NCI-H345 treated with DMSO at 0.1 percent for 48 hours (cell line): ENCODE data around the gene RHBDF1.
A peak's percentile ranks its signal among the peaks of the same experiment; 100 is the strongest.
"Not testable (repeated sequence)": the region's sequence is repeated elsewhere in the genome, so short reads cannot be mapped to it uniquely, and the experiment has no call there.

Source experiments
- DNase-seq: peaks from one replicate; lab custom pipeline; 2025; ENCODE audit not compliant: unreplicated experiment; lab: John Stamatoyannopoulos, UW

The RHBDF1 gene

GRCh38 chr16:38941-39892 lies 33.2 kb downstream of the RHBDF1 start:
- DNase-seq: no peak

- DNase-seq: not testable (repeated sequence)
These were observed 34.2 kb downstream of the RHBDF1 start for GRCh38 chr16:38206-38605.

GRCh38 chr16:37511-37910 lies 34.9 kb downstream of the RHBDF1 start:
- no peak for DNase-seq

- DNase-seq: no peak
These were observed 36.0 kb downstream of the RHBDF1 start for GRCh38 chr16:36336-36984.

- no peak for DNase-seq
These were observed 36.6 kb downstream of the RHBDF1 start for GRCh38 chr16:35678-36305.

GRCh38 chr16:35011-35677 lies 37.3 kb downstream of the RHBDF1 start:
- DNase-seq: no peak

GRCh38 chr16:34648-34987 lies 37.8 kb downstream of the RHBDF1 start:
- no peak for DNase-seq

- no peak for DNase-seq
These were observed 38.4 kb downstream of the RHBDF1 start for GRCh38 chr16:33877-34647.

- DNase-seq: not testable (repeated sequence)
These were observed 39.1 kb downstream of the RHBDF1 start for GRCh38 chr16:33154-33876.

- DNase-seq: not testable (repeated sequence)
These were observed 41.8 kb downstream of the RHBDF1 start for GRCh38 chr16:30627-31026.

- DNase-seq: not testable (repeated sequence)
These were observed 46.5 kb downstream of the RHBDF1 start for GRCh38 chr16:25926-26348.

GRCh38 chr16:24151-24550 lies 48.3 kb downstream of the RHBDF1 start:
- not testable (repeated sequence) for DNase-seq

GRCh38 chr16:20886-21285 lies 51.5 kb downstream of the RHBDF1 start:
- DNase-seq: not testable (repeated sequence)

GRCh38 chr16:17062-17765 lies 55.2 kb downstream of the RHBDF1 start:
- DNase-seq: not testable (repeated sequence)

- DNase-seq: peak; percentile 43
These were observed 61.7 kb downstream of the RHBDF1 start for GRCh38 chr16:10772-11171.

GRCh38 chr16:9903-10665 lies 62.3 kb downstream of the RHBDF1 start:
- no peak for DNase-seq
